Suprapubic skin (tissue), 4 donors: Measurements from ENCODE around the gene GPATCH4. TPM values are rescaled to one million over a fixed set of nuclear protein-coding genes. Genes with fewer than 3 reads are reported as not detected.

Experiments
- DNase-seq, 2 donors: peaks; one replicate each; pipeline ENCODE4 v3.0.0-alpha.2; 2019; ENCODE audit warnings: low spot score in 2 of 2
- H3K27ac ChIP-seq: fragments of 200-600 bp; sonication (generic); one replicate; pipeline ENCODE4 v1.5.1; 2019
- H3K27me3 ChIP-seq: fragments of 200-600 bp; sonication (generic); one replicate; pipeline ENCODE4 v1.5.1; 2019
- H3K36me3 ChIP-seq: fragments of 200-600 bp; sonication (generic); one replicate; pipeline ENCODE4 v1.5.1; 2019
- H3K4me1 ChIP-seq: fragments of 200-600 bp; sonication (generic); one replicate; pipeline ENCODE4 v1.5.1; 2019
- H3K4me3 ChIP-seq: fragments of 200-600 bp; sonication (generic); one replicate; pipeline ENCODE4 v1.5.1; 2019; ENCODE audit warnings: mild to moderate bottlenecking
- H3K9me3 ChIP-seq: fragments of 200-600 bp; sonication (generic); one replicate; pipeline ENCODE4 v1.5.1; 2019
- EP300 ChIP-seq: sonication (generic); formaldehyde crosslinking; IDR thresholded peaks from one replicate; pipeline ENCODE4 v1.6.1; 2017; ENCODE audit warnings: antibody characterized with exemption
- POLR2A ChIP-seq, 2 donors: fragments of 450-650 bp; IDR thresholded peaks; one replicate each; pipeline ENCODE4 v1.6.1; 2017; ENCODE audit warnings: antibody characterized with exemption in 2 of 2, mild to moderate bottlenecking in 2 of 2, moderate library complexity in 2 of 2
- POLR2AphosphoS5 ChIP-seq, 3 donors: sonication (generic); formaldehyde crosslinking; IDR thresholded peaks; one replicate each; pipeline ENCODE4 v1.6.1; 2017; ENCODE audit warnings: antibody characterized with exemption in 3 of 3
- WGBS: methylation state at CpG from one replicate; pipeline ENCODE4 v1.1.5; 2018; 5-methylcytosine and 5-hydroxymethylcytosine counted together
- total RNA-seq, 4 donors: library from RNA; depleted of rRNA; stranded (reverse); fragments of >200 nt; gene quantifications; one replicate each; pipeline ENCODE4 v1.1.0, GENCODE V29; 2016
- TF ChIP-seq, protein P1 (sequence below), 2 donors: fragments of 200-600 bp in 1 of 2; fragments of 450-650 bp in 1 of 2; sonication (generic) in 1 of 2; IDR thresholded peaks; one replicate each; pipeline ENCODE4 v1.5.1; 2016 to 2019; ENCODE audit warnings: antibody characterized with exemption in 2 of 2, mild to moderate bottlenecking in 1 of 2, moderate library complexity in 1 of 2

GPATCH4 gene
- total RNA-seq, 4 donors from 2014 or later: 15.9 to 25.1 (median 20.5) TPM

DNA sequence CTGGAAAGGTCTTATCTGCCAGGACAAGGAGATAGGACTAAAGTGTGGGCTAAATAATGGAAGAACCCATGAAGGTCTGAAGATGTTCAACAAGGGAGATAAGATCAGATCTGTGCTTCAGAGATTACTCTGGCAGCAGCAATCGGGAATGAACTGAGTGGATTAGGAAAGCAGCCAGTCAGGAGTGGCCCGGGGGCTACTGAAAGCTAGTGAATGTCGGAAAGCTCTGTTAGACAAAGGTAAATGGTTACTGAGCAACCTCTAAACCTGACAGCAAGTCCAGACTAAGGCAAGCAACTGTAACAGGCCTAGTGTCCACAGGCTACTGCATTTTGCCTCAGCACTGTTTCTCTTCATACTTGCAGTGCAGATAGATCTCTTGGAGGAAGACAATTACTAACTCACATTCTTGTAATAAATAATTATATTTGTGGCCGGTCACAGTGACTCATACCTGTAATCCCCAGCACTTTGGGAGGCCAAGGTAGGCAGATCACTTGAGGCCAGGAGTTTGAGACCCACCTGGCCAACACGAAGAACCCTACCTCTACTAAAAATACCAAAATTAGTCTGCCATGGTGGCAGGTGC, 41.4 kb downstream of the GPATCH4 start:
- Histone ChIP-seq H3K4me1 (peaks cover 3% of the 10 kb centered on the region), H3K27ac (no peak overlapping the region), H3K27me3 (no peaks in the 10 kb centered on the region), H3K9me3 (no peaks in the 10 kb centered on the region), H3K4me3 (no peak overlapping the region), H3K36me3 (no peaks in the 10 kb centered on the region)
- TF ChIP-seq POLR2AphosphoS5 (IDR thresholded peaks at IDR 0.05): no peak
- TF ChIP-seq POLR2A (IDR thresholded peaks at IDR 0.05): no peak
- TF ChIP-seq EP300: no peak
- TF ChIP-seq, protein P1, sequence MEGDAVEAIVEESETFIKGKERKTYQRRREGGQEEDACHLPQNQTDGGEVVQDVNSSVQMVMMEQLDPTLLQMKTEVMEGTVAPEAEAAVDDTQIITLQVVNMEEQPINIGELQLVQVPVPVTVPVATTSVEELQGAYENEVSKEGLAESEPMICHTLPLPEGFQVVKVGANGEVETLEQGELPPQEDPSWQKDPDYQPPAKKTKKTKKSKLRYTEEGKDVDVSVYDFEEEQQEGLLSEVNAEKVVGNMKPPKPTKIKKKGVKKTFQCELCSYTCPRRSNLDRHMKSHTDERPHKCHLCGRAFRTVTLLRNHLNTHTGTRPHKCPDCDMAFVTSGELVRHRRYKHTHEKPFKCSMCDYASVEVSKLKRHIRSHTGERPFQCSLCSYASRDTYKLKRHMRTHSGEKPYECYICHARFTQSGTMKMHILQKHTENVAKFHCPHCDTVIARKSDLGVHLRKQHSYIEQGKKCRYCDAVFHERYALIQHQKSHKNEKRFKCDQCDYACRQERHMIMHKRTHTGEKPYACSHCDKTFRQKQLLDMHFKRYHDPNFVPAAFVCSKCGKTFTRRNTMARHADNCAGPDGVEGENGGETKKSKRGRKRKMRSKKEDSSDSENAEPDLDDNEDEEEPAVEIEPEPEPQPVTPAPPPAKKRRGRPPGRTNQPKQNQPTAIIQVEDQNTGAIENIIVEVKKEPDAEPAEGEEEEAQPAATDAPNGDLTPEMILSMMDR (IDR thresholded peaks at IDR 0.05): no peak
- WGBS: 47% methylated on average over 5 of the region's 5 CpGs
- DNase-seq: no peak

DNA sequence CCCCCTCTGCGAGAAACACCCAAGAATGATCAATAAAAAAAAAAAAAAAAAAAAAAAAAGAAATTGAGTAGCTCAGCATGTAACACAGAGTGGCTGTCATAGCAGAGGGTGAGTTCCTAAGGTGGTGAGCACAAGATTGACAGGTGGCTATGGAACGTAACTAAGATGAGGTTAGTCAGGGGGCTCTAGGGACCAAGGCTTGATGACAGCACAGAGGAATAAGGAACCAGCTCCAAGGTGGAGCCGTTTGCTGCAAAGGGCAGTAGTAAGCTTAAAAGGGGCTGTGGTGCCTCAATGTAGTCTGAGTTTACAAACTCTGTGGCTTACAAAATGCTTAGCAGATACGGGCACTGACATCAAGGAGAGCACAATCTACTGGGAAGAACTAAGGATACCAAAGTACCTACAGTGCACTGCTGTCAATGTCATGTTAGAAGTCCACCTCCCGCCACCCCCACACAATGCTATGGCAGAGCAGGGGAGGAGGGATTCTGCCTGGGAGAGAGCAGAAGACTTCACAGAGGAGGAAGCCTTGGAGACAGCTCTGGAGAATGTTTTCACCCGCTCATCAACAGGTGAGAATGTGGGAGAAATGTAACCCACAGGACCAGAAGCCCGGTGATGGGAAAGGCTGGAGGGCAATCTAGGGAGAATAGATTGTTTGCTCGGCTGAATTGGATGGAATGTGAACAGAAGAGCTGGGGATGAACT, 42.0 kb downstream of the GPATCH4 start:
- Histone ChIP-seq H3K27ac (no peak overlapping the region), H3K4me1 (peaks cover 3% of the 10 kb centered on the region), H3K9me3 (no peaks in the 10 kb centered on the region), H3K36me3 (no peaks in the 10 kb centered on the region), H3K27me3 (no peaks in the 10 kb centered on the region), H3K4me3 (no peak overlapping the region)
- TF ChIP-seq, protein P1 (IDR thresholded peaks at IDR 0.05): no peak
- TF ChIP-seq EP300: no peak
- TF ChIP-seq POLR2A (IDR thresholded peaks at IDR 0.05): no peak
- no peak for TF ChIP-seq POLR2AphosphoS5 (IDR thresholded peaks at IDR 0.05)
- no peak for DNase-seq
- WGBS: 75% methylated on average over 7 of the region's 8 CpGs

DNA sequence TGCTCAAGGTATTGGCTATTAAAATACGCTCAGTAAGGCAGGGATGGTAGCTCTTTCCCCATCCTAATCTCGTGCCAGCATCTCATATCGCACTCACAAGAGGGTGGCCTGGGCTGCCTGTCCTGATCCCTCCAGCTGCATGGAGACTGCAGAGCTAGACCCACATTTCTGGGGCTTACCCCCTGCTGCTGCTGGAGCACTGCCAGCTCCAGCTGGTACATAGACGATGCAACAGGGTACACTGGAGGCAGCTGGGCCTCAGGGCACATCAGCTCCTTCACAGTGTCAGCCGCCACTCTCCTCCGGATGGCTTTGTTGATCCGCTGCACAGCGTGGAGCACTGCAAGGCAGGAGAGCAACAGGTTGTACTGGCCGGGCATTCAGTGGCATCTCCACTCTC, 44.9 kb downstream of the GPATCH4 start:
- no peak overlapping the region for H3K27ac ChIP-seq
- TF ChIP-seq EP300: no peak
- TF ChIP-seq POLR2AphosphoS5 (IDR thresholded peaks at IDR 0.05): no peak
- TF ChIP-seq POLR2A (IDR thresholded peaks at IDR 0.05): no peak
- TF ChIP-seq, protein P1 (IDR thresholded peaks at IDR 0.05): no peak
- WGBS: 75% methylated on average over 7 of the region's 9 CpGs
- no peaks in the 10 kb centered on the region for H3K9me3 ChIP-seq
- peaks cover 3% of the 10 kb centered on the region for H3K4me1 ChIP-seq
- H3K27me3 ChIP-seq: no peaks in the 10 kb centered on the region
- no peak overlapping the region for H3K4me3 ChIP-seq
- no peak for DNase-seq
- no peaks in the 10 kb centered on the region for H3K36me3 ChIP-seq

DNA sequence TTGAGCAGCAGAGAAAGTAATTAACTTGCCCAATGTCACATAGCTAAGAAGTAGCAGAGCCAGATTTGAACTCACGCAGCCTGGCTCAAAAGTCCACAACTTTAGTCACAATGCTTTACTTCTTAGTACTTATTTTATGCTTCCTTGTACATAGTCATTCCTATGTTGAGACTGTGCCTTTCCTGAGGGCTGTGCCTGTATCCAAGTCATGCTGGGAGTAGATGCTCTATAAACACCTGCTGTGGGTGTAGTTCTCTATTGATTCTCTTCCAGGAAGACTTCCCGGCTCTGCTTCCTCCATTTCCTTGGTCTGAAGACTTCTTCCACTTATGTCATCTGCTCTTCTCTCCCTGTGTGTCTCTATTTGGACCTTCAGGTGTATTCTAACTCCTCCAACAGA, 45.6 kb downstream of the GPATCH4 start:
- TF ChIP-seq, protein P1 (IDR thresholded peaks at IDR 0.05): no peak
- TF ChIP-seq POLR2A (IDR thresholded peaks at IDR 0.05) (no peak), EP300 (no peak), POLR2AphosphoS5 (IDR thresholded peaks at IDR 0.05) (no peak)
- no peak overlapping the region for H3K27ac ChIP-seq
- H3K4me3 ChIP-seq: no peak overlapping the region
- WGBS: 55% methylated on average over 2 of the region's 2 CpGs
- no peak for DNase-seq
- H3K27me3 ChIP-seq: no peaks in the 10 kb centered on the region
- peaks cover 3% of the 10 kb centered on the region for H3K4me1 ChIP-seq
- no peaks in the 10 kb centered on the region for H3K36me3 ChIP-seq
- H3K9me3 ChIP-seq: no peaks in the 10 kb centered on the region

DNA sequence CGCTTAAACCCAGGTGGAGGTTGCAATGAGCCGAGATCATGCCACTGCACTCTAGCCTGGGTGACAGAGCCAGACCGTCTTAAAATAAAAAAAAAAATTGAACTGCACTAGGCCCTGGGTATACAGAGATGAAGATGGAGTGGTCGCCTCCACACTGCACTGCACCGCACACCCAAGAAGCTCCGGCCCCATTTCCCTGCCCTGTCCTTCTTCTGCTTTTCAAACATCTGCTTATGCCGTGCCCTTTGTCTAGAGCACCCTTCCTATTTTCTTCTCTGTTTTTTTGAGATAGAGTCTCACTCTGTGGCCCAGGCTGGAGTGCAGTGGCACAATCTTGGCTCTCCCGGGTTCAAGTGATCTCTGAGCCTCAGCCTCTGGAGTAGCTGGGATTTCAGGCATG, 46.3 kb downstream of the GPATCH4 start:
- TF ChIP-seq POLR2A (IDR thresholded peaks at IDR 0.05) (no peak), POLR2AphosphoS5 (IDR thresholded peaks at IDR 0.05) (no peak), EP300 (no peak)
- TF ChIP-seq, protein P1 (IDR thresholded peaks at IDR 0.05): no peak
- Histone ChIP-seq H3K4me1 (peaks cover 3% of the 10 kb centered on the region), H3K4me3 (no peak overlapping the region), H3K9me3 (no peaks in the 10 kb centered on the region), H3K27me3 (no peaks in the 10 kb centered on the region), H3K27ac (no peak overlapping the region), H3K36me3 (no peaks in the 10 kb centered on the region)
- WGBS: 81% methylated on average over 8 of the region's 8 CpGs
- no peak for DNase-seq
